Neural progenitor cell (in vitro differentiated cells): ENCODE data around the gene E4F1. TPM values are rescaled to one million over a fixed set of nuclear protein-coding genes. Genes with fewer than 3 reads are reported as not detected.

Experiments
- DNase-seq: peaks from one replicate; pipeline ENCODE4 v3.0.0-alpha.2; 2016; ENCODE audit warnings: low spot score
- H2AFZ ChIP-seq: fragments of 200-600 bp; sonication (generic); replicated peaks from 2 replicates; pipeline ENCODE4 v1.6.1; 2016; ENCODE audit warnings: antibody characterized with exemption
- H3F3A ChIP-seq: fragments of 200-600 bp; sonication (generic); 2 replicates; pipeline ENCODE4 v1.6.1; 2016; ENCODE audit warnings: antibody characterized with exemption, low read depth
- H3K27ac ChIP-seq: fragments of 200-600 bp; sonication (generic); 2 replicates; pipeline ENCODE4 v1.5.1; 2016; ENCODE audit warnings: mild to moderate bottlenecking
- H3K27me3 ChIP-seq: fragments of 200-600 bp; sonication (generic); 2 replicates; pipeline ENCODE4 v1.6.1; 2016; ENCODE audit warnings: mild to moderate bottlenecking, moderate library complexity
- H3K36me3 ChIP-seq: fragments of 200-600 bp; sonication (generic); 2 replicates; pipeline ENCODE4 v1.5.1; 2016
- H3K4me1 ChIP-seq: fragments of 200-600 bp; sonication (generic); 2 replicates; pipeline ENCODE4 v1.6.1; 2016; ENCODE audit warnings: mixed run types
- H3K4me2 ChIP-seq: fragments of 200-600 bp; sonication (generic); 2 replicates; pipeline ENCODE4 v1.6.1; 2016
- H3K4me3 ChIP-seq: fragments of 200-600 bp; sonication (generic); 2 replicates; pipeline ENCODE4 v1.5.1; 2016
- H3K79me2 ChIP-seq: fragments of 200-600 bp; sonication (generic); 2 replicates; pipeline ENCODE4 v1.6.1; 2016; ENCODE audit warnings: low read depth
- H3K9ac ChIP-seq: fragments of 200-600 bp; sonication (generic); 2 replicates; pipeline ENCODE4 v1.6.1; 2016
- H3K9me3 ChIP-seq: fragments of 200-600 bp; sonication (generic); 2 replicates; pipeline ENCODE4 v1.5.1; 2016; ENCODE audit warnings: low read depth
- H4K20me1 ChIP-seq: fragments of 200-600 bp; sonication (generic); 2 replicates; pipeline ENCODE4 v1.6.1; 2016; ENCODE audit warnings: low read depth
- H3K27ac Mint-ChIP-seq: 3 replicates; pipeline ENCODE4 v1.8.0; 2021; ENCODE audit warnings: mixed read lengths
- H3K27me3 Mint-ChIP-seq: 2 replicates; pipeline ENCODE4 v1.8.0; 2022; ENCODE audit warnings: low read depth, mild to moderate bottlenecking, inconsistent platforms, moderate library complexity, mixed read lengths; ENCODE audit not compliant: insufficient read depth
- H3K36me3 Mint-ChIP-seq: 3 replicates; pipeline ENCODE4 v1.8.0; 2021; ENCODE audit warnings: mixed read lengths
- H3K4me1 Mint-ChIP-seq: 3 replicates; pipeline ENCODE4 v1.8.0; 2021; ENCODE audit warnings: mixed read lengths
- H3K4me3 Mint-ChIP-seq: 3 replicates; pipeline ENCODE4 v1.8.0; 2021; ENCODE audit warnings: mild to moderate bottlenecking, moderate library complexity, mixed read lengths
- H3K9me3 Mint-ChIP-seq: 3 replicates; pipeline ENCODE4 v1.8.0; 2020; ENCODE audit warnings: mixed read lengths
- EZH2 ChIP-seq: fragments of 200-600 bp; sonication (generic); IDR thresholded peaks from 2 replicates; pipeline ENCODE4 v1.6.1; 2017; ENCODE audit warnings: antibody characterized with exemption, mild to moderate bottlenecking, moderate library complexity
- EZH2phosphoT487 ChIP-seq: fragments of 200-600 bp; sonication (generic); IDR thresholded peaks from 2 replicates; pipeline ENCODE4 v1.6.1; 2017; ENCODE audit warnings: antibody characterized with exemption
- total RNA-seq: library from RNA; depleted of rRNA; stranded (reverse); fragments of >200 nt; gene quantifications from 2 replicates; pipeline ENCODE4 v1.2.3, GENCODE V29; 2015; ENCODE audit warnings: low replicate concordance
- TF ChIP-seq, protein P1 (sequence below): fragments of 200-600 bp; sonication (generic); IDR thresholded peaks from 2 replicates; pipeline ENCODE4 v1.5.1; 2017; ENCODE audit warnings: antibody characterized with exemption, mild to moderate bottlenecking

The E4F1 gene
- total RNA-seq, 1 donor from 2014 or later: 7.4 TPM

DNA sequence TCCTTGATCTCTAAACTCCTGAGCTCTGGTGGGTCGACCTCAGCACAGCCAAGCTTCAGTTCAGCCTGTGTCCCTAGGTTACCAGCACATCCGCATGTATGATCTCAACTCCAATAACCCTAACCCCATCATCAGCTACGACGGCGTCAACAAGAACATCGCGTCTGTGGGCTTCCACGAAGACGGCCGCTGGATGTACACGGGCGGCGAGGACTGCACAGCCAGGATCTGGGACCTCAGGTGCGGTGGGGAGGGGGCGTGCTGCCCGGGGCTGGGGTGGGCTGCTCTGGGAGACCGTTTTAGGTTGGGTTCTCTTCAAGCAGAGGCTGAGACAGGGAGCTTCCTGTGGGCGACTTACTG is 17.0 kb upstream of the E4F1 start:
- Mint-ChIP-seq H3K9me3 (no peaks in the 10 kb centered on the region), H3K4me3 (peak overlapping the region; percentile 87), H3K27me3 (peaks cover 14% of the 10 kb centered on the region), H3K36me3 (peaks cover 8% of the 10 kb centered on the region), H3K4me1 (peaks cover 14% of the 10 kb centered on the region), H3K27ac (no peak overlapping the region)
- Histone ChIP-seq H3K9me3 (no peaks in the 10 kb centered on the region), H3K4me3 (peak overlapping the region; percentile 93), H3K4me1 (peaks cover 6% of the 10 kb centered on the region), H3K79me2 (peaks cover 17% of the 10 kb centered on the region), H3K4me2 (peak overlapping the region; percentile 94), H4K20me1 (peaks cover 16% of the 10 kb centered on the region), H3K27ac (no peak overlapping the region), H2AFZ (no peak overlapping the region), H3K36me3 (no peaks in the 10 kb centered on the region), H3F3A (peaks cover 20% of the 10 kb centered on the region), H3K27me3 (no peaks in the 10 kb centered on the region), H3K9ac (peak overlapping the region; percentile 35)
- no peak for DNase-seq
- TF ChIP-seq, protein P1, sequence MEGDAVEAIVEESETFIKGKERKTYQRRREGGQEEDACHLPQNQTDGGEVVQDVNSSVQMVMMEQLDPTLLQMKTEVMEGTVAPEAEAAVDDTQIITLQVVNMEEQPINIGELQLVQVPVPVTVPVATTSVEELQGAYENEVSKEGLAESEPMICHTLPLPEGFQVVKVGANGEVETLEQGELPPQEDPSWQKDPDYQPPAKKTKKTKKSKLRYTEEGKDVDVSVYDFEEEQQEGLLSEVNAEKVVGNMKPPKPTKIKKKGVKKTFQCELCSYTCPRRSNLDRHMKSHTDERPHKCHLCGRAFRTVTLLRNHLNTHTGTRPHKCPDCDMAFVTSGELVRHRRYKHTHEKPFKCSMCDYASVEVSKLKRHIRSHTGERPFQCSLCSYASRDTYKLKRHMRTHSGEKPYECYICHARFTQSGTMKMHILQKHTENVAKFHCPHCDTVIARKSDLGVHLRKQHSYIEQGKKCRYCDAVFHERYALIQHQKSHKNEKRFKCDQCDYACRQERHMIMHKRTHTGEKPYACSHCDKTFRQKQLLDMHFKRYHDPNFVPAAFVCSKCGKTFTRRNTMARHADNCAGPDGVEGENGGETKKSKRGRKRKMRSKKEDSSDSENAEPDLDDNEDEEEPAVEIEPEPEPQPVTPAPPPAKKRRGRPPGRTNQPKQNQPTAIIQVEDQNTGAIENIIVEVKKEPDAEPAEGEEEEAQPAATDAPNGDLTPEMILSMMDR: no peak
- no peak for TF ChIP-seq EZH2

DNA sequence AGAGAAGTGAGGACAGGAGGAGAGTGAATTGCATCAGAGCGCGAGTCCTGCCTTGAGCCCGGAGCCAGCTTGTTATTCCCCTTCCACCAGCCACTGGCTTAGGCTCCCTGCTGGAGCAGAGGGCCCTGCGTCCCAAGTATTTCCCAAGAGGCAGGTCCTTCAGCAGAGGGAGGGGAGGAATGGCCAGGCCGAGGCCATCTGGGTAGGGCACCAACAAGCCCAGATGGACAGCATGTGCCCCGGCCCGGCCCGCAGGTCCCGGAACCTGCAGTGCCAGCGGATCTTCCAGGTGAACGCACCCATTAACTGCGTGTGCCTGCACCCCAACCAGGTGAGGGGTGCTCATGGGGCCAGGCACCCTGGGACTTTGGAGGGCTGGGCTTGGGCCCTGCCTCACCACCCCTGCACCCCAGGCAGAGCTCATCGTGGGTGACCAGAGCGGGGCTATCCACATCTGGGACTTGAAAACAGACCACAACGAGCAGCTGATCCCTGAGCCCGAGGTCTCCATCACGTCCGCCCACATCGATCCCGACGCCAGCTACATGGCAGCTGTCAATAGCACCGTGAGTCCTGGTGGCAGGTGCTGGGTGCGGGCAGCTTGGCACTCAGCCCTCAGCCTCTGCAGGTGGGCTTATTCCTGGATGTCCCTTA is 16.5 kb upstream of the E4F1 start:
- Mint-ChIP-seq H3K36me3 (peaks cover 8% of the 10 kb centered on the region), H3K9me3 (no peaks in the 10 kb centered on the region), H3K27ac (no peak overlapping the region), H3K27me3 (peaks cover 17% of the 10 kb centered on the region), H3K4me1 (peaks cover 16% of the 10 kb centered on the region), H3K4me3 (peak overlapping the region; percentile 87)
- TF ChIP-seq EZH2: no peak
- TF ChIP-seq, protein P1: no peak
- no peak for TF ChIP-seq EZH2phosphoT487
- H3K4me1 ChIP-seq: peaks cover 6% of the 10 kb centered on the region
- no peaks in the 10 kb centered on the region for H3K27me3 ChIP-seq
- no peak overlapping the region for H2AFZ ChIP-seq
- no peak overlapping the region for H3K27ac ChIP-seq
- peaks cover 17% of the 10 kb centered on the region for H3K79me2 ChIP-seq
- peak overlapping the region; percentile 94 for H3K4me2 ChIP-seq
- peaks cover 16% of the 10 kb centered on the region for H4K20me1 ChIP-seq
- H3K4me3 ChIP-seq: peak overlapping the region; percentile 93
- H3F3A ChIP-seq: peaks cover 23% of the 10 kb centered on the region
- no peak for DNase-seq
- H3K9me3 ChIP-seq: no peaks in the 10 kb centered on the region
- no peak overlapping the region for H3K9ac ChIP-seq
- H3K36me3 ChIP-seq: no peaks in the 10 kb centered on the region

DNA sequence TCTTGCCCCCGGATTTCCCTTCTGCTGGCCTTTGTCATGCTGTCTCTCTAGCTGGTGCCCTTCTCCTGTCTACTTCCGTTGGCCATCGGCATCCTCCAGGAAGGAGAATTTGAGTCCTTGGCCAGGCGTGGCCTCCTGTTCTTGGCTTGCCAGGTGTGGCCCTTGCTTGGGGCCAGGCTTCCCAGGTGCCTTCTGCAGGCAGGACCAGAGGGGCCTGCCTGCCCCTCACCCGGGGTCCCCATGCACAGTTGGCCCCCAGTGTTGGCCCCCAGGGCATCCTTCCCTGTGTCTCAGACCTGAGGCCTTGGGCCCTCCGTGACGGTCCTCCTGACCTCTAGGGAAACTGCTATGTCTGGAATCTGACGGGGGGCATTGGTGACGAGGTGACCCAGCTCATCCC is 15.5 kb upstream of the E4F1 start:
- Histone ChIP-seq H3K4me1 (peaks cover 8% of the 10 kb centered on the region), H3K27me3 (no peaks in the 10 kb centered on the region), H3K36me3 (no peaks in the 10 kb centered on the region), H3K4me3 (no peak overlapping the region), H3K79me2 (peaks cover 26% of the 10 kb centered on the region), H3K27ac (no peak overlapping the region), H3K4me2 (no peak overlapping the region), H2AFZ (no peak overlapping the region), H3K9me3 (no peaks in the 10 kb centered on the region), H3F3A (peaks cover 33% of the 10 kb centered on the region), H3K9ac (no peak overlapping the region), H4K20me1 (peaks cover 25% of the 10 kb centered on the region)
- TF ChIP-seq EZH2 (no peak), EZH2phosphoT487 (no peak)
- TF ChIP-seq, protein P1: no peak
- peaks cover 11% of the 10 kb centered on the region for H3K36me3 Mint-ChIP-seq
- no peak overlapping the region for H3K27ac Mint-ChIP-seq
- H3K27me3 Mint-ChIP-seq: peaks cover 18% of the 10 kb centered on the region
- no peak for DNase-seq
- peak overlapping the region; percentile 75 for H3K4me3 Mint-ChIP-seq
- H3K4me1 Mint-ChIP-seq: peaks cover 22% of the 10 kb centered on the region
- no peaks in the 10 kb centered on the region for H3K9me3 Mint-ChIP-seq
